Ovary (tissue), 9 donors: ENCODE data around the gene DCX. TPM values are rescaled to one million over a fixed set of nuclear protein-coding genes. Genes with fewer than 3 reads are reported as not detected.

Experiments used
- DNase-seq, 5 donors: peaks; one replicate each; pipeline ENCODE4 v3.0.0-alpha.2; 2019 to 2020
- H3K27ac ChIP-seq, 2 donors: fragments of 200-600 bp; one replicate each; pipeline versions ENCODE4 v1.5.1 to v1.8.0; 2019 to 2022
- H3K27me3 ChIP-seq: fragments of 200-600 bp; one replicate; pipeline ENCODE4 v1.8.0; 2022
- H3K36me3 ChIP-seq: fragments of 200-600 bp; sonication (generic); one replicate; pipeline ENCODE4 v1.5.1; 2019
- H3K4me1 ChIP-seq: one replicate; pipeline ENCODE4 v1.8.1; 2013; ENCODE audit warnings: mild to moderate bottlenecking, moderate library complexity; ENCODE audit not compliant: insufficient read depth
- H3K4me3 ChIP-seq: fragments of 200-600 bp; sonication (generic); one replicate; pipeline ENCODE4 v1.5.1; 2017
- H3K9me3 ChIP-seq, 2 donors: fragments of 200-600 bp in 1 of 2; sonication (generic) in 1 of 2; one replicate each; pipeline versions ENCODE4 v1.5.1 to v1.8.1; 2013 to 2019; ENCODE audit warnings: mild to moderate bottlenecking in 1 of 2, moderate library complexity in 1 of 2
- CTCF ChIP-seq, 3 donors: fragments of 450-650 bp in 2 of 3; fragments of 200-600 bp in 1 of 3; IDR thresholded peaks; one replicate each; pipeline versions ENCODE4 v1.5.1 to v1.8.0; 2016 to 2022; ENCODE audit warnings: antibody characterized with exemption in 3 of 3, mild to moderate bottlenecking in 1 of 3
- EP300 ChIP-seq: sonication (generic); formaldehyde crosslinking; IDR thresholded peaks from one replicate; pipeline ENCODE4 v1.6.1; 2017; ENCODE audit warnings: antibody characterized with exemption
- POLR2A ChIP-seq: fragments of 450-650 bp; IDR thresholded peaks from one replicate; pipeline ENCODE4 v1.6.1; 2017; ENCODE audit warnings: antibody characterized with exemption, mild to moderate bottlenecking, moderate library complexity
- WGBS, 3 donors: extraction: QIAGEN DNeasy Blood & Tissue Kit in 1 of 3; methylation state at CpG; one replicate each; pipeline versions ENCODE4 v1.1.5 to v1.1.7; 2013 to 2017; 5-methylcytosine and 5-hydroxymethylcytosine counted together
- intact Hi-C, 4 donors: fragments of 100-400 bp; cut with DNase I; formaldehyde crosslinking; loops; one replicate each; pipeline versions ENCODE4 v1.11.0 to v1.15.1; 2022 to 2023
- polyA plus RNA-seq, 2 donors: library from polyadenylated mRNA; stranded (reverse); fragments of 200-250 nt in 1 of 2; fragments of 350-450 nt in 1 of 2; fragmentation: Illumina TruSeq in 1 of 2; extraction: RNeasy Lipid Tissue Mini Kit (QIAGEN cat#74804) in 1 of 2; gene quantifications; one replicate each; pipeline ENCODE4 v1.2.3, GENCODE V29; 2013 to 2014
- total RNA-seq, 7 donors: library from RNA; depleted of rRNA in 2 of 7; stranded (reverse); fragments of >200 nt in 2 of 7; fragmentation: NEBNext Ultra II Directional in 3 of 7; extraction: Animal tissue kit (Norgen Biotek cat#: 25700) in 3 of 7; gene quantifications; one replicate each; pipeline versions ENCODE4 v1.1.0 to v1.2.4, GENCODE V29; 2016 to 2023
- donor health status: DM: no; HTN: no; CAD: no; lungs with moderate emphysema.
- donor health status: DM: no; HTN: no; CAD: no.
- donor health status: Bipolar disorder and iron deficiency.
- donor health status: DM: yes; HTN: yes; CAD: no.
- donor health status: DM: no; HTN: no; CAD: no.
- donor health status: DM: yes; HTN: yes; CAD: no.

DCX gene
- total and polyA plus RNA-seq, 9 donors = 0.02 to 0.22 (median 0.09) TPM; not detected in 3

DNA sequence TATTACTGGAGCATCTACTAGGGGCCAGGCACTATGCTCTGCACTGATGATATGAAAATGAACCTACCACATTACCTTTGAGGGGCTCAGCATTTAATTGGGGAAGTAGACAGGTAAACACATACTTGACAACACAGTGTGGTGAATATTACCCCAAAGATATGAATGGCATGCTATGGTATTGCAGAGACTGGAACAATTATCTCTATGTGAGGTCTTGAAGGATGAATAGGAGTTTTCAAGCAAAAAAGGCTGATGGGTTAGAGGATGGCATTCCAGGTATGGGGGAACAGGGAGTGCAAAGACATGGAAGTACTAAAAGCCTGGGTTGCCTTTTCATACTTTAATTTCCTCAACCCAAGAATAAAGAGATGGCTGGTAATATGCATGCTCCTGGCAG lies 82.6 kb downstream of the DCX start:
- no peak for TF ChIP-seq POLR2A
- TF ChIP-seq EP300 = no peak
- no peak for TF ChIP-seq CTCF (IDR thresholded peaks at IDR 0.05)
- H3K4me3 ChIP-seq = no peak overlapping the region
- no peak overlapping the region for H3K27ac ChIP-seq
- H3K4me1 ChIP-seq = no peaks in the 10 kb centered on the region
- no peaks in the 10 kb centered on the region for H3K9me3 ChIP-seq
- H3K27me3 ChIP-seq = no peaks in the 10 kb centered on the region
- no peaks in the 10 kb centered on the region for H3K36me3 ChIP-seq
- intact Hi-C loops = no loop called here
- DNase-seq = no peak

DNA sequence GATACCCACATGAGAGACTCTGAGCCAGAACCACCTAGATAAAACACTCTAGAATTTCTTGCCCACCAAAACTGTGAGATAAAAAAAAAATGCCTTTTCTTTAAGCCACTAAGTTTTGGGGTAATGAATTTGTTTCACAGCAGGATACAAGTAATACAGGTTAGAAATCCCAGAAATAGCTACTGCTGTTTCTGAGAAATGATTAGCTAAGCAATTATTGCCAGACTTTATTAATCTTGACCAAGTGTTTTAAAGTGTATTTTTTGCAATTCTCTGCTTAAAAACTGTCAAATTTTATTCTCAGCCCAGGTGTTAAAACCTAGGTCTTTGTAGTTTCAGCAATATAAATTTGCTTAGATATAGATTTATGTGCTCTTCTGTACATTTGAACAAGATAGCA lies 83.1 kb downstream of the DCX start:
- H3K27ac ChIP-seq = no peak overlapping the region
- no peaks in the 10 kb centered on the region for H3K9me3 ChIP-seq
- no peak for DNase-seq
- H3K4me3 ChIP-seq = no peak overlapping the region
- no peaks in the 10 kb centered on the region for H3K4me1 ChIP-seq
- H3K27me3 ChIP-seq = no peaks in the 10 kb centered on the region
- intact Hi-C loops = no loop called here
- no peaks in the 10 kb centered on the region for H3K36me3 ChIP-seq
- TF ChIP-seq CTCF (IDR thresholded peaks at IDR 0.05) (no peak), POLR2A (no peak), EP300 (no peak)

- H3K27ac ChIP-seq = no peak overlapping the region
- H3K9me3 ChIP-seq = no peaks in the 10 kb centered on the region
- WGBS, 3 donors = 42 to 59% (median 44%) methylated on average over 1 of the region's 1 CpG
- intact Hi-C loops = no loop called here
- H3K27me3 ChIP-seq = no peaks in the 10 kb centered on the region
- no peaks in the 10 kb centered on the region for H3K4me1 ChIP-seq
- no peak overlapping the region for H3K4me3 ChIP-seq
- DNase-seq = no peak
- no peak for TF ChIP-seq EP300
- TF ChIP-seq CTCF (IDR thresholded peaks at IDR 0.05) = no peak
- TF ChIP-seq POLR2A = no peak
- H3K36me3 ChIP-seq = no peaks in the 10 kb centered on the region
Observed at GRCh38 chrX:111322231-111322855, 89.6 kb downstream of the DCX start.

DNA sequence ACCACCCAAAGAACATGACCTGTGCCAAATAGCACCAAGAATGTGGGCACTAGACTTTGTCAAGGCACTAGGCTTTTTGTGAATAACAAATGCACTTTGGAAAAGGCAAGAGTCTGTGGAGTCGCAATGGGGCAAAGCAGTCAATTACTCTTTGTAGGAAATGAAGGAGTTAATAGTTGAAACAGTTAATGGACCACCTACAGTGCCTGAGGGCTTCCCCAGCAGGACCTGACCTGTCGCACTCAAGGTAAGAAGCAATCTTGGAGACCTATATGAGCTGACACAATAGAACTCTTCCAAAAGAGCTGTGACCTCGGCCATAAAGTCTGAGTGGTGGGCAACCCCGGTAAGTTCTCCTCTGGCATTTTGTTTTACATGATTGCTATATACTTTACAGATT lies 92.5 kb downstream of the DCX start:
- TF ChIP-seq CTCF (IDR thresholded peaks at IDR 0.05) = no peak
- TF ChIP-seq EP300 = no peak
- no peak for TF ChIP-seq POLR2A
- Histone ChIP-seq H3K4me1 (no peaks in the 10 kb centered on the region), H3K27me3 (no peaks in the 10 kb centered on the region), H3K9me3 (no peaks in the 10 kb centered on the region), H3K27ac (no peak overlapping the region), H3K4me3 (no peak overlapping the region), H3K36me3 (no peaks in the 10 kb centered on the region)
- 53 to 65% (median 57%) methylated on average over 4 of the region's 4 CpGs for WGBS, 3 donors
- no peak for DNase-seq
- intact Hi-C loops = no loop called here
